HG02798 (cell line): ENCODE data around the gene EYA4.
"Not testable (repeated sequence)": the region's sequence is repeated elsewhere in the genome, so short reads cannot be mapped to it uniquely, and the experiment has no call there.

ENCODE experiments used
- ATAC-seq: cut with Tn5 transposase; IDR thresholded peaks from one replicate; pipeline ENCODE4 v1.9.1; 2021; ENCODE audit warnings: mild to moderate bottlenecking; ENCODE audit not compliant: unreplicated experiment, poor library complexity

EYA4 gene

GRCh38 chr6:133394630-133395029, 153.5 kb downstream of the EYA4 start:
- no peak for ATAC-seq

GRCh38 chr6:133396233-133396983, 155.3 kb downstream of the EYA4 start:
- ATAC-seq = no peak

- no peak for ATAC-seq
These were observed 155.8 kb downstream of the EYA4 start for GRCh38 chr6:133396984-133397348.

- not testable (repeated sequence) for ATAC-seq
These were observed 156.4 kb downstream of the EYA4 start for GRCh38 chr6:133397601-133398000.

GRCh38 chr6:133399426-133399825, 158.3 kb downstream of the EYA4 start:
- no peak for ATAC-seq

GRCh38 chr6:133404151-133404550, 163.0 kb downstream of the EYA4 start:
- ATAC-seq = no peak

GRCh38 chr6:133404728-133405127, 163.6 kb downstream of the EYA4 start:
- ATAC-seq = no peak

GRCh38 chr6:133407320-133408100, 166.4 kb downstream of the EYA4 start:
- ATAC-seq = no peak

- no peak for ATAC-seq
These were observed 167.0 kb downstream of the EYA4 start for GRCh38 chr6:133408132-133408531.

GRCh38 chr6:133408543-133408942, 167.4 kb downstream of the EYA4 start:
- ATAC-seq = no peak

GRCh38 chr6:133410638-133411435, 169.7 kb downstream of the EYA4 start:
- no peak for ATAC-seq

GRCh38 chr6:133411757-133412156, 170.6 kb downstream of the EYA4 start:
- ATAC-seq = no peak

GRCh38 chr6:133415262-133415661, 174.1 kb downstream of the EYA4 start:
- no peak for ATAC-seq

GRCh38 chr6:133418108-133418507, 177.0 kb downstream of the EYA4 start:
- no peak for ATAC-seq

- ATAC-seq = no peak
These were observed 182.1 kb downstream of the EYA4 start for GRCh38 chr6:133423242-133423641.

GRCh38 chr6:133424359-133424758, 183.2 kb downstream of the EYA4 start:
- no peak for ATAC-seq

GRCh38 chr6:133426038-133426437, 184.9 kb downstream of the EYA4 start:
- no peak for ATAC-seq

- no peak for ATAC-seq
These were observed 187.1 kb downstream of the EYA4 start for GRCh38 chr6:133428295-133428694.

- no peak for ATAC-seq
These were observed 189.4 kb downstream of the EYA4 start for GRCh38 chr6:133430530-133430929.

- no peak for ATAC-seq
These were observed 189.9 kb downstream of the EYA4 start for GRCh38 chr6:133431031-133431430.
